Sciatic nerve (tissue), 2 donors: ENCODE data around the gene WNT2. TPM values are rescaled to one million over a fixed set of nuclear protein-coding genes. Genes with fewer than 3 reads are reported as not detected.
"Not testable (repeated sequence)": the region's sequence is repeated elsewhere in the genome, so short reads cannot be mapped to it uniquely, and the experiment has no call there.

Experiments
- ATAC-seq: fragments of 200-7000 bp; cut with Tn5 transposase; one replicate; pipeline ENCODE4 v1.9.1; 2020; ENCODE audit warnings: mild to moderate bottlenecking, moderate library complexity
- DNase-seq: peaks from one replicate; pipeline ENCODE4 v3.0.0-alpha.2; 2020; ENCODE audit warnings: low spot score
- intact Hi-C: fragments of 100-400 bp; cut with DNase I; formaldehyde crosslinking; loops from one replicate; pipeline ENCODE4 v1.14.2; 2022
- total RNA-seq: library from RNA; stranded (reverse); fragmentation: NEBNext Ultra II Directional; extraction: Animal tissue kit (Norgen Biotek cat#: 25700); gene quantifications from one replicate; pipeline ENCODE4 v1.2.1, GENCODE V29; 2021
- donor health status: DM: no; HTN: no; CAD: no.
- donor health status: DM: no; HTN: no; CAD: no.

The WNT2 gene
- total RNA-seq, 1 donor from 2014 or later = 0.31 TPM

DNA sequence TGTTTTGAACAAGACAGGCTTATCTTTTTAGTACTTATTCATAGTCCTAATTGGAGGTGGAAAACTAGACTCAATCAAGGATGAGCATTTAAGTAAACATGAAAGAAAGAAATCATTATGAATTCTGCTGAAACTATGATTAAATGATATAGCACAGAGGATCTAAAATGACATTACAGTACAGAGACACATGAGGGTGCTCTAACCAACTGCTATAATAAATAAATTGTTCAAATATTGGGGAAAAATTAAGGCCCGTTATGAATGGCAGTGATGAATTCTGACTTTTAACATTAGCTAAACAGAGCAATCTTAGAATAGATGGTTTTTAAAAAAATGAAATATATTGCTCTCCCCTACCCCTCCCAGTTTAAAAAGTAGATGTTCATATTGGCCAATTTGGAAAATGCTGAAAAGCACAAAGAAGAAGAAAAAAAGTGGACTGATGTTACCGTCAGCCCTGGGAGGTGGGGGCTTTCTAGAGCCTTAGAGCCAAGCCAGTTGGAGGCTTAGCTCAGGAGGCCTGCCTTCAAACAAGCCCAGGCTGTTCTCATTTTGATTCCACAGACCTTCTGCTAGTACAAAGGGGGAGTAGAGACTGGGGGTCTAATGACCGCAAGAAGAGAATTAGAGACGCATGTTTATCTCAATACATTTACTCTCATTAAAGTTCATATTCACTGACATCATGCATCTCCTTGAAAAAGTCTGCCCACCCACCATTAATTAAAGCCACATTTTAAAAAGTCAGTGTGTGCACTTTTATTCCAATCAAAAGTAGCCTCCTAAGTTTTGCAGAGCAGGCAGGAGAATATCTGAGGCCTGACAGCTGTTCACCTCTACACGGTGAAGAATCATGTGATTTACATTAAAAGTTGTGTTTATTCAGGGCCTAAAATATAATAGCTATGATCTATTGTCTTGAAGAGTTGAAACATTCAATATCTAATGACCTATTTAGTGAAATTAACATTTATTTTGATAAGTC, 10.0 kb downstream of the WNT2 start:
- intact Hi-C loops = no loop called here
- no peak for DNase-seq
- no peak for ATAC-seq

DNA sequence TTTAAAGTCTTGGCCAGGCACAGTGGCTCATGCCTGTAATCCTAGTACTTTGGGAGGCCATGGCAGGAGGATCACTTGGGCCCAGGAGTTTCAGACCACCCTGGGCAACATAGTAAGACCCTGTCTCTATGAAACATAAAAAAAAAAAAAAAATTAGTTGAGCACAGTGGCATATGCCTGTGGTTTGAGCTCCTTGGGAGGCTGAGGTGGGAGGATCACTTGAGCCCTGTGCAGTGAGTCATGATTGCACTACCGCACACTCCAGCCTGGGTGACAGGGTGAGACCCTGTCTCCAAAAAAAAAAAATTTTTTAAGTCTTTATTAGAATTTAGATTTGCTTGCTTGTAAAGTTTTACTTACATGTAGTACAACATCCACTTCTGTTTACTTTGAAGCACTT, 14.0 kb downstream of the WNT2 start:
- ATAC-seq = no peak
- intact Hi-C loops = no loop called here
- no peak for DNase-seq

DNA sequence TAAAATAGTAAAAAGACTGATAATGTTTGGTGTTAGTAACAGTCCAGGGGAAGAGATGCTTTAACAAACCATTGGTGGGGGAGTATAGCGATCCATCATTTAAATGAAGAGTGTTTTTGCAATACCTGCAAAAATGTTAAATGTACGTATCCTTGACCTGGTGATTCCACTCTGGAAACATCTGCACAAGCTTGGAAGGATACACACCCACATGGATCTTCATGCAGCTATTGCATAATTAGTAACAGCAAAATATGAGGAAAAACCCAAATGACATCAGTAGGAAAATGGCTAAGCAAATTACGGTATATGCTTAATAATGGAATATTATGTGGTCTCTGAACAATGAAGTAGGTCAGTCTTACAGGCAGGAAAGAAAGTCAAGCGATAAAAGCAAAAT, 20.5 kb downstream of the WNT2 start:
- no peak for DNase-seq
- intact Hi-C loops = no loop called here
- ATAC-seq = no peak

DNA sequence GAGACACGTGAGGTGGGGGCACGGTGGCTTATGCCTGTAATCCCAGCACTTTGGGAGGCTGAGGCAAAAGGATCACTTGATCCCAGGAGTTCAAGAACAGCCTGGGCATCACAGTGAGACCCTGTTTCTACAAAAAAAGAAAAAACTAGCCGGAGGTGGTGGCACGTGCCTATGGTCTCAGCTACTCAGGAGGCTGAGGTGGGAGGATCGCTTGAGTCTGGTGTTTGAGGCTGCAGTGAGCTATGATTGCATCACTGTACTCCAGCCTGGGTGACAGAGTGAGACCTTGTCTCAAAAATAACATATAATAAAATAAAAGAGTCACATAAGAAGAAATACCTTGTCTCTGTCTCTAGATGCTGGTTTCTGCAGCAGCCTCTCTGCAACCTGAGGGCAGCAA, 22.4 kb downstream of the WNT2 start:
- DNase-seq, intact Hi-C loops, ATAC-seq: not testable (repeated sequence)

DNA sequence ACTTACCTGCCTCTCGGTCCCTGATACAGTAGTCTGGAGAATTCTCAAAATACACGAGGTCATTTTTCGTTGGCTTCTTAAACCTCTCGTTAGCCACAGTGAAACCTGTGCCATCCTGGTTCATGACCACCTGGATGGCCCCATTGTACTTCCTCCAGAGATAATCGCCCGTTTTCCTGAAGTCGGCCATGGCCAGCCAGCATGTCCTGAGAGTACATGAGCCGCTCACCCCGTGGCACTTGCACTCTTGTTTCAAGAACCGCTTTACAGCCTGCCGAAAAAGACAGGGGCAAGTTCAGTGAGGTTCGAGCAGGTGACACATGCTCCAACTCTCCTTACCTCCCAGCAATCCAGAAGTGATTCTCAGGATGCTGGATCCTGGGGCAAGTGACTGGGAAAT, 25.3 kb downstream of the WNT2 start:
- ATAC-seq (no peak), DNase-seq (no peak)
- intact Hi-C loops = no loop called here

DNA sequence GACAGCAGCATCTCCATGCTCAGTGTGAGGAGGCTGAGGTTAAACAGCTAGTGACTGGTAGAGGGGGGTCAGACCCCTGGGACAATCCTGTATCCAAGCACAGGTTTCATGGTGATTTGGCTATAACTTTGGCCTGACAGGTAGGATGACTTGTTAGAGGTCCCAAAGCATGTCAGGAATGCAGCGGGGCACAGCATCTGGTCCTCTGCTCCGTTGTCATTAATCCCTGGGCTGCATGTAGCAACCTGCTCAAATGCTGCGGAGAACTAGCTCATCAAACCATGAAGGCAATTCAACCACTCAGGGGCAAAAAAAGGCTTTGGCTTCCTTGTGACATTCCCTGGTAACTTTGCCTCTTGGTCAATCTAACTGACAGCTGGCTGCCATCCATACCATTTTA, 26.8 kb downstream of the WNT2 start:
- DNase-seq (no peak), ATAC-seq (no peak)
- intact Hi-C loops = no loop called here

DNA sequence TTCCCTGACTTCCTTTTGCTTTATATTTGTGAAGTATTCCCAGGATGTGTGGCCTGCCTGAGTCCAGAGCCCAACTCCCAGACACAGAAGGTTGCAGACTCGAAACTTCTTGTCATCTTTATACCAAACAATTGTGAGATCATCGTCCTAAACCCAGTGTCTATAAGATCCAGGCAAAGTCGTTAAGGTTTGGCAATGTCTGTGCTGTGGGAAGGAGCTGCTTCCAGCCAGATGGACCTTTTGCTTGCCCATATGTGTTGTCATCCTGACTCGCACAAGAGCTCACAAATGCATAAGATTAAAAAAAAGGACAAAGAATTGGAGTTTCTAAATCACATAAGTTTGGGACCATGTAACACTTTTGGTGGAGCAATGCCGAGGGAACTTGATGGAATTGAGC, 37.0 kb downstream of the WNT2 start:
- ATAC-seq = no peak
- no peak for DNase-seq
- intact Hi-C loops = no loop called here

DNA sequence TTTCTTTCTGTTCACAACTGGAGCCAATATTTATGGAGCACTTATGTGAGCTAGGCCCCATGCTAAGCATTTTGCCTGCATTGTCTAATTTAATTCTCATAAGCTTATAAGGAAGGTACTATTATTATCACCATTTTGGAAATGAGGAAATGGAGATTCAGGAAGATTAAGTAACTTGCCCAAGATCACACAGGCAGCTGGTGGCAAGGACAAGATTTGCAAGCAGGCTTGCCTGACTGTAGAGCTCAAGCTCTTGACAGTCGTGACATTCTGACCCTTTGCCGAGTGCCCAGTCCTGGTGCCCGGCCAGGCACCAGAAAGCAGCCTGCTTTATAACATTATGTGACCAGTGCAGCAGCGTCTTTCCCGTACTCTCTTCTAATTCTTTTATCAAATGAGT, 38.2 kb downstream of the WNT2 start:
- intact Hi-C loops = no loop called here
- DNase-seq (no peak), ATAC-seq (no peak)

DNA sequence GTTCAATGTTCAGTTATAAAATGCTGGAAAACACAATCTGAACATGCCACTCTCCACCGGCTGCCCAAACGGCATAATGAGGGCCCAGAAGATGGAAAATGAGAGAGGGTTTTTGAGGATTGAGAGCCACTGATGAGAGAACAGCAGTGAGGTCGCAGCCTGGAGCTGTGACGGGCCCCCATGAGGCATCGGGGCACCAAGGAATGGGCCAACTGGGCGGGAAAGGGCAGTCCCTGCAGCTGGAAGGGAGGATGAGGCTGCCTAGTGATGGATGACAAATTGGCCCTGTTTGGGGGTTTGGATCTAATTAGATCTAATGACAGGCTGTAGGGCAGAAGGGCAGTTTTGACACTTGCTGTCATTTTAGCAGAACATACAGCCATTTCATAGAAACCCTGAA, 39.1 kb downstream of the WNT2 start:
- intact Hi-C loops = no loop called here
- DNase-seq (no peak), ATAC-seq (no peak)

DNA sequence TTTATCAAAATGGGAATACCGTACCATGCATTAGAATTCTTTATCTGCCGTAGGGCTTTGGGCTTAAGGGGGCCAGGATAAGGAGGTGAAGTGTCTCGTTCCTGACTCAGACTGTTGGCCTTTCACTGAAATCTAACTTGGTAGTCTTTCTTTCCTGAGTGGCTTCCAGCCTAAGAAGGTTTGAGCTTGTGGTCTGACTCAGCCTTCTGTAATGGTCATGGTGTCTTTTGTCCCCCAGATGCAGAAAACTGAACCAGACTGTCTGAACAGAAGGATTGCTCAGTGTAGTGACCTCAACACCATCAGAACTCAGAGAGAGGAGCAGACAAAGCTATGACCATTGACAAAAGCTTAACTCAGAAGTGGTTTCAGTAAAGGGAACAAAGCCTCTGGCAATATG, 39.5 kb downstream of the WNT2 start:
- no peak for ATAC-seq
- DNase-seq = no peak
- intact Hi-C loops = no loop called here

DNA sequence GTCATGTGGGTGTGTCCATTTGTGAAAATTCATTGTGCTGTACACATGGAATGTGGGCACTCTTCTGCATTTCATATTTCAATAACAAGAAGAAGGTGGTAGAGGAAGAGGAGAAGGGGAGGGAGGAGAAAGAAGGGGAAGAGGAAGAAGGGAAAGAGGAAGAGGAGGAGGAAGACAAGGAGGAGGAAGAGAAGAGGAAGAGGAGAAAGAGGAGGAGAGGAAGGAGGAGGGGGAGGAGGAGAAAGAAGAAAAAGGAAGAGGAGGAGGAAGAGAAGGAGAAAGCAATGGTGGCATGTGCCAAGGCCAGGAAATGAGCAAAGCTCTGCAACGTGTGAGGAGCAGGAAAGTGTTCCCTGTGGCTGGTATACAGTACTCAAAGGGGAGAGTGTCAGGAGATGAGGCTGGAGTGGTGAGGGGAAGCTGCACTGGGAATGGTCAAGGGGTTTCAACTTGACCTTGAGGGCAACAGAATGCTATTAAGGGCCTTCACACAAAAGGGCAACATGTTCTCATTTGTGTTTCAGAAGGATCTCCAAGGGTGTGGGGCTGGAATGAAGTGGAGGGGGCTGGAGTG, 40.5 kb downstream of the WNT2 start:
- DNase-seq (no peak), ATAC-seq (no peak)
- intact Hi-C loops = no loop called here

DNA sequence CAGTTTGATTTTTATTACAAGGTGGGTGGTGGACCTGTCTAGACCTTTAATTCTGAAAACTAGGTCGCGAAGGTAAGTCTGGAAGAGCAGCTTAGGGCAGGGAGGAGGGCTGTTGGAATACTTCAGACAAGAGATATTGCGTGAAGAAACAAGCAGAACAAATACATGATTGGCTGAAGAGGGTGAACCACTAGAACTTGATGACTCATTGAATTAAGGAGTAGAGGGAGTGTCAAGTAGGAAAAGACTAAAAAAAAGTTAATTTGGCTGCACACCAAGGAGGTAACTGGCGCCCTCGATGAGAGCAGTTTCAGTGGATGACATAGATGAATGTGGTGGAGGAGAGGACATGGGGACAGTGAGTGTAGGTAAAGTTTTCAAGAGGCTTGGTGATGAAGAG, 41.3 kb downstream of the WNT2 start:
- intact Hi-C loops = no loop called here
- no peak for DNase-seq

DNA sequence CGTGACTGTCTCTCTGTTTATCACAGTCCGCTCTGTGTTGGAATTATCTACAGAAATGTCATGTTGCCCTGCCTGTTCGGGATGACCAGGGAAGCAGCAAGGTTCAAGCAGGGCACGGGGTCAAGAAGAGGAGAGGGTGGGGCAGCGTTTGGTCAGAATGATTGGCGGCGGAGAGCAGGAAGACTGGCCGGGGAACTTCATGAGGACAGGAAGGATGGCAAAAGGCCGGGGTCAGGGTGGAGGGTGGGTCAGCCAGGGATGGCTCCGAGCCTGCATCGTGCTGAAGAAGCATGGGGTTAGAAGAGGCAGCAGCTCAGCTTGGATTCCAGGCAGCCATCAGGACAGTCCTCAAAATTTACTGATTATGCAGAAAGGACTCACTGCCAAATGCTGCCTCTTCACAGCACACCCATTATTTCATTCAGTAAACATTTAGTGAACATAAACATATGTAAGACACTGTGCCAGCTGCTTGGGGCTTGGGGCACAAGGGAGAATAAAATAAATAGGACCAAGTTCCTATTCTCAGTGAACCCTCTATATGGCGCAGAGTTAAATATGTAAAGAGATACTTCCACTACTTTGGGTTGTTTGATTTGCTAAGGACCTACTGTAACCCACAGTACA, 42.8 kb downstream of the WNT2 start:
- ATAC-seq = no peak
- intact Hi-C loops = no loop called here

More for the DNA sequence above, 41.3 kb downstream of the WNT2 start:
- ATAC-seq = no peak

DNA sequence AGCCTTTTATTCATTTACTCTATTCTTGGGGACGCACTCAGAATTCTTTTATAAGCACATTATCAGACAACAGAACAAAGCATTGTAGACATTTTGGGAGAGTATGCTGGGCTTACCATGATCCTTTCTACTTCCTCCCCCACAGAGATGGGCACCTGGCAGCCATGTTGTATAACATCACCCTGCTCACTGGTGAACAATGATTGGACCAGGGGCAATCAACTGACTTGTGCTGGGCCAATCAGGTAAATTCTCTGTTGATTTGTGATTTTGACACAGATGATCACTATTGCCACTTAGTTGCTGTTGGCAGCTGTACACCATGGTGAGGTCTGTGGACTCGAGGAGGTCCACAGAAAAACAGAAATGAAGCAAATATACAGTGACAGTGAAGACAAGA, 43.7 kb downstream of the WNT2 start:
- intact Hi-C loops = no loop called here
- DNase-seq = no peak
- ATAC-seq = no peak

More for the DNA sequence above, 42.8 kb downstream of the WNT2 start:
- DNase-seq = no peak

DNA sequence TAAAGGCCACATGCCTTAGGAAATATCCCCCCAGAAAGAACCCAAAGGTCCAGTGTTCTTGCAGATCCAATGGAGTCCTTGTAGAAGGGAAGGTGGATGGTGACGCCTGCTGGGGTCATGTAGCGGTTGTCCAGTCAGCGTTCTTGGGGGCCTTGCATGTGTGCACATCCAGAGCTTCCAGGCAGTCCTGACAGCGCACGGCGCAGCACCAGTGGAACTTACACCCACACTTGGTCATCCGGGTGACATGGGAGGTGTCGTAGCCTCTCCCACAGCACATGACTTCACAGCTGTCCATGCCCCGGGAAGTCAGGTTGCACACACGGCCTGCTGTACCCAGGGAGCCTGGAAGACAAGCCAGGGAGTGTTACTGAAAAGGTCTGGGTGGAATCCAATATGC, 44.8 kb downstream of the WNT2 start:
- intact Hi-C loops = no loop called here
- DNase-seq (no peak), ATAC-seq (no peak)

DNA sequence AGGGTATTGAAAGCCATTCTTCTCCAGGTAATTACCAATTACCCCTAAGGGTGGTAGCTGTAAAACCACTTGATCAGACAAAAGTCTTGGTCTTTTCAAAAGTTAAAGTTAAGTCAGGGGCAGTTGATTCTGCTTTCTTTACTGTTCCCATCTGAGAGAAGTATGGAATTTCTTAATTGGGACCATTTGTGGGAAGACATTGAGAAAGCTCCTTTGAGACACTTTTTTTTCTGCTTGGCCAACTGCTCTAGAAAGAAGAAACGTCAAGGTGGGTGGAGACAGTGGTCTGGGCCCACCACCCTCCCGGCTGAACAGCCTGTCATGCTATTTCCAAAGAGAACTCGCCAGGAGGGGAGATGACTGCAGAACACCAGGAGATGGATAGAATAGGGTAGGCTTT, 45.3 kb downstream of the WNT2 start:
- intact Hi-C loops = no loop called here
- no peak for ATAC-seq
- no peak for DNase-seq

DNA sequence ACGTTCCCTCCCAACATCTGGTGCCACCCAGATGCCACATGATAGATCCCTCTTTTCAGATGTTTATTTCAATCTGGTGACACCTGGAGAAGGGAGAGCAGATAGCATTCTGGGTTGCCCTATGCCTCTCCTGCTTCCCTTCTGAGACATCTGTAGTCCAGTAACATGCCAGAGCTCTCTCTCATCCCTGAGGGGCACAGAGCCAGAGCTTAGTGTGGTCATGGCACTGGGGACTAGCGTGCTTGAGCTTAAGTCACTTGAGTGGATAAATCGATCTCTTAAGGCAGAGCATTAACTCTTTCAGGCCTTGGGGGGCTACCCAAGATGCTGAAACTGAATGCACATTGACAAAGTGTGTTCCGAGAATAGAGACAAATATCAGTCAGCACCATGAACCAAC, 47.9 kb downstream of the WNT2 start:
- no peak for ATAC-seq
- intact Hi-C loops = no loop called here
- DNase-seq = no peak

DNA sequence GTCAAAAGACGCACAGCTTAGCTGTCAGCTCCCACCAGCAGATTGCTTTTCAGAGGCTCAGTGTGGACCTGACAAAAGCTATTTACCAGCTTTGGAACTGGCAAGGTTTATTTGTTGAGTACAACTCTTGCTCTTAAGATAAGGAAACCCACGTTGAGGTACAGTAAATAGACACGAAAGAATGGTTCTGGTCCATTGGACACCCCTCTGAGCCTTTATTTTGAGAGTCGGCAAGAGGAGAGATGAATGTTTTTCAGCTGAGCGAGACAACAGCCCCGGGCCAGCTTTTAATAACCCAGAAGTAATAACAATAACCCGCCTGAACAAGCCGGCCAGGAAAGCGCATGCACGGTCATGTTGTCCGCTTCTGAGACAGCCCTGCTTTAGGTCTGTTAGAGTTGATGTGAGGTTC, 49.0 kb downstream of the WNT2 start:
- intact Hi-C loops = no loop called here
- DNase-seq (no peak), ATAC-seq (no peak)

DNA sequence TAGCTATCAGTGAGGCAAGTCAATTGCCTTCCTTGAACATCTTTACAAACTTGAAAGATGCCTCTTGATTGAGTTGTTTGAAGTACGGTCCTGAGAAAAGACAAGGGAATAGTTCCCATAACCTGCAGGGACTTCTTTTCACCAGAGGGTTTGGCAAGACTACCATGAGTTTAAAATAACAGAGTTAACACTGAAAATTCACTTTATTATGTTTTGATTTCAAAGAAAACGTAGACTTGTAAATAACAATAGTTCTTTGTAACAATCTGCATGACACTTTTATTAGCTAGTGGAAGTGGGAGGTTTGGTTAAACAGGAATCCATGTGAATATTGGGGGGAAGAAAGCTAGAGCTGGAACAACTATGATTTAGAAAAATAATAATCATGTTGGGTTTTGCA, 49.5 kb downstream of the WNT2 start:
- DNase-seq (no peak), ATAC-seq (no peak)
- intact Hi-C loops = no loop called here

DNA sequence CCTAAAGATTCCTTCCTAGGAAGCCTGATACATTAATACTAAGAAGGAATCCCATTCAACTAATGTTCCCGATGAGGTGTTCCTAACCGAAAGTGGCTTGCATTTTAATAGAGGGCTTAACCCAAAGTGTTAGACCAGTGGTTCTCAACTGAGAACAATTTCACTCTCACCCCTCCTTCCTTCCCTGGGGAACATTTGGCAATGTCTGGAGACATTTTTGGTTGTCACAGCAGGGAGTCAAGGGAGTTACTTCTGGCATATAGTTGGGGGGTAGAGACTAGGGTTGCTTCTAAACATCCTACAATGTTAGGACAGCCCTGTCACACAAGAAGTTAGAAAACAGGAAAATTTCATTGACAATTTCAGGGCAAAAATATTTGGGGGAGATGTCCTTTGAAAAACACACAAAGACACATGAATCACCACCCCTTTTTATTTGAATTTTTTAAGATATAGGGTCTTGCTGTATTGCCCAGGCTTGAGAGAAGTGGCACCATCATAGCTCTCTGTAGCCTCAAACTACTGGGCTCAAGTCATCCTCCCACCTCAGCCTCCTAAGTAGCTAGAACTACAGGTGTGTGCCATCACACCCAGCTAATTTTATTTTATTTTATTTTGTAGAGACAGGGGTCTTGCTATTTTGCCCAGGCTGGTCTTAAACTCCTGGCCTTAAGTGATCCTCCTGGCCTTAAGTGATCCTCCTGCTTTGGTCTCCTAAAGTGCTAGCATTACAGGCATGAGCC, 50.7 kb downstream of the WNT2 start:
- intact Hi-C loops = no loop called here
- no peak for ATAC-seq
- DNase-seq = no peak
